HEK293 (cell line): ENCODE measurements around the gene KLHL35.

ENCODE experiments used
- CTCF ChIA-PET: fragments of 350-600 bp; formaldehyde crosslinking; extraction: SDS; loops from one replicate; lab custom pipeline; 2021; ENCODE audit warnings: antibody characterized with exemption; lab: Yijun Ruan, JAX
- POLR2A ChIA-PET: fragments of 300-600 bp; formaldehyde crosslinking; extraction: SDS; loops from one replicate; lab custom pipeline; 2020; ENCODE audit warnings: antibody characterized with exemption, inconsistent platforms; lab: Yijun Ruan, JAX
- H3K27ac ChIP-seq: fragments of 200-500 bp; sonication (Bioruptor generic); 2 replicates; pipeline ENCODE4 v1.5.1; 2014; ENCODE audit warnings: low read depth, low read length, control low read depth, inconsistent platforms; ENCODE audit errors: extremely low read depth
- H3K36me3 ChIP-seq, 2 experiments: fragments of 200-500 bp in 1 of 2; sonication (Bioruptor generic) in 1 of 2; 1 replicate in 1 of 2; 2 replicates in 1 of 2; pipeline ENCODE4 v1.5.1; 2014 to 2017; ENCODE audit warnings: inconsistent platforms in 2 of 2, low read length in 2 of 2; ENCODE audit not compliant: control insufficient read depth in 2 of 2, insufficient read depth in 1 of 2
- H3K4me1 ChIP-seq: fragments of 200-500 bp; sonication (Bioruptor generic); 2 replicates; pipeline ENCODE4 v1.5.1; 2014; ENCODE audit warnings: mild to moderate bottlenecking, low read length, inconsistent platforms; ENCODE audit not compliant: control insufficient read depth, insufficient read depth
- H3K4me3 ChIP-seq: 2 replicates; pipeline ENCODE4 v1.5.1; 2011; ENCODE audit warnings: low read depth, mild to moderate bottlenecking, control low read depth, low read length, moderate library complexity
- H3K9me3 ChIP-seq: fragments of 200-500 bp; sonication (Bioruptor generic); 2 replicates; pipeline ENCODE4 v1.5.1; 2014; ENCODE audit warnings: low read depth, low read length, inconsistent platforms; ENCODE audit not compliant: control insufficient read depth, insufficient read depth
- HOXA7 ChIP-seq: sonication (generic); formaldehyde crosslinking; IDR thresholded peaks from 2 replicates; pipeline ENCODE4 v1.8.1; 2022; ENCODE audit warnings: missing genetic modification reagents, borderline replicate concordance
- KLF8 ChIP-seq: fragments of 450-650 bp; formaldehyde crosslinking; IDR thresholded peaks from 2 replicates; pipeline ENCODE4 v1.5.1; 2016; ENCODE audit warnings: missing biosample characterization, missing genetic modification characterization
- SP3 ChIP-seq: fragments of 450-650 bp; formaldehyde crosslinking; IDR thresholded peaks from 2 replicates; pipeline ENCODE4 v1.5.1; 2016; ENCODE audit warnings: missing biosample characterization, missing genetic modification characterization
- ZBTB17 ChIP-seq: fragments of 450-650 bp; formaldehyde crosslinking; IDR thresholded peaks from 2 replicates; pipeline ENCODE4 v1.5.1; 2016; ENCODE audit warnings: missing biosample characterization, missing genetic modification characterization
- ZNF157 ChIP-seq: fragments of 450-650 bp; formaldehyde crosslinking; IDR thresholded peaks from 2 replicates; pipeline ENCODE4 v1.5.1; 2016; ENCODE audit warnings: missing biosample characterization, missing genetic modification characterization
- ZNF292 ChIP-seq: fragments of 450-650 bp; formaldehyde crosslinking; IDR thresholded peaks from 2 replicates; pipeline ENCODE4 v1.5.1; 2016; ENCODE audit warnings: low read depth, missing biosample characterization, missing genetic modification characterization, borderline replicate concordance
- ZNF585B ChIP-seq: fragments of 450-650 bp; formaldehyde crosslinking; IDR thresholded peaks from 2 replicates; pipeline ENCODE4 v1.5.1; 2016; ENCODE audit warnings: missing biosample characterization, missing genetic modification characterization
- ZNF768 ChIP-seq: fragments of 450-650 bp; formaldehyde crosslinking; IDR thresholded peaks from 2 replicates; pipeline ENCODE4 v1.5.1; 2018; ENCODE audit warnings: missing biosample characterization, mild to moderate bottlenecking, missing genetic modification characterization
- TF ChIP-seq, protein P1 (sequence below): fragments of 450-650 bp; formaldehyde crosslinking; IDR thresholded peaks from 2 replicates; pipeline ENCODE4 v1.5.1; 2016; ENCODE audit warnings: missing biosample characterization, missing genetic modification characterization
- TF ChIP-seq, protein P2 (sequence below): fragments of 450-650 bp; formaldehyde crosslinking; IDR thresholded peaks from 2 replicates; pipeline ENCODE4 v1.5.1; 2016; ENCODE audit warnings: missing biosample characterization, missing genetic modification characterization
- TF ChIP-seq, protein P3 (sequence below): fragments of 450-650 bp; formaldehyde crosslinking; IDR thresholded peaks from 2 replicates; pipeline ENCODE4 v1.5.1; 2016; ENCODE audit warnings: missing biosample characterization, missing genetic modification characterization

The KLHL35 gene

DNA sequence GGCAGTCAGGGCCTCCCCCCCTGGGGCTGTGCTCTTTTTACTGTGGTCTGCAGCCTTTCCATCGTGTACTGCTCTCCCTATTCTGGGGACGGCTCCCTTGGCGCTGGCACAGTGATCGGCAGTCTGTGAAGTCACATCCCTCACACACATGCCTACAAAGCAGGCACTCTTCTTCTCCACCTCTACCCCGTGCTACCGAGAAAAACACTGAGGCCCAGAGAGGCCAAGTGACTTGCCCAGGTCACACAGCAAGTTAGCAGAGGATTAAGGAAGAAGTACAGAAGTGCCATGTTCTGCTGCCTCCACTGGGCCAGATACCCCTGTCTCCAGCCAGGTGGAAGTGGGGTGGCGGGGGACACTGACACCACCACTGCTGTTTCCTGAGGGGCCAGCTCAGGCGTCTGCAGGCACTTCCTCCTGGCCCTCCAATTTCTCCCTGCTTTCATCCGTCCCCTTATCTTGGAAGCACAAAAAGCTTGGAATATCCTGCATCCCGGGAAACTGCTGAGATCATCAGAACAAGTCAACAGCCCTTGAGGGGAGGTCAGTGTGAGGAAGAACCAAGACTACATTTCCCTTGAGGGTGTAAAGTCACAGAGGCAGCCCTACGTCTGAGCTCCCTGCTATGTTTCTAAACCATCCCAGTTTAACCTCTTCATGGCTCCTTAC, 30.2 kb upstream of the KLHL35 start:
- CTCF ChIA-PET: interaction anchor here (1.4 to 3.1 kb wide), 2 partner anchors 12 kb away, joined by 3 to 12 read pairs; no protein-coding TSS in a partner anchor
- TF ChIP-seq ZNF768: peak; percentile 67
- TF ChIP-seq ZNF585B: no peak
- TF ChIP-seq, all 188 proteins: peak for 1
- POLR2A ChIA-PET: no interaction called here
- Histone ChIP-seq H3K9me3 (no peaks in the 10 kb centered on the region), H3K27ac (no peak overlapping the region), H3K4me3 (no peak overlapping the region), H3K36me3 (no peaks in the 10 kb centered on the region), H3K4me1 (no peaks in the 10 kb centered on the region)

DNA sequence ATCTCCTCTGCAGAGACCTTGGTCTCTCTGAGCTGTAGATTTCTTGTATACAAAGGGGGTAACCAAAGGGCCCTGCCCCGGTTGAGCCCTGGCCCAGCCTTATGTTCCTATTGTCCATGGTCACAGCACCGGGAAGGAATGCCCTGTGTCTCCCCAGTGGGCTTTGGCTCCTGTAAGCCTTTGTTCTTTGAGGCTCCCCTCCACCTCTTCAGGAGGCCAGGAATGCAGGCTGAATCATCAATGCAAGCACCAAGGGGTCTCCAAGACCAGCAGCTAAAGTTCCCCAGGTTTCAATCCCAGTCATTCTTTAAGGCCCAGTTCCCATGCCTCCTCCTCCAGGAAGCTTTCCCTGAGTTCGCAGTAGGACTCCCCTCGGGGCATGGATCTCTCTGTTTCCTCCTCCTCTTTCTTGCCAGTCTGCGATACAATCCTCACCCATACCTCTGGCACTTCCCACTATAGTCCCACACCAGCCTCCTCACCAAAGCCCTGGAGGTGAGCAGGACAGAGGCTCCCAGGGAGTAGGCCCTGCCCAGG, 29.2 kb upstream of the KLHL35 start:
- TF ChIP-seq HOXA7 (no peak), ZBTB17 (tag by site-specific recombination) (no peak), SP3 (tag by site-specific recombination) (no peak), ZNF292 (tag by site-specific recombination) (no peak)
- TF ChIP-seq, protein P1, sequence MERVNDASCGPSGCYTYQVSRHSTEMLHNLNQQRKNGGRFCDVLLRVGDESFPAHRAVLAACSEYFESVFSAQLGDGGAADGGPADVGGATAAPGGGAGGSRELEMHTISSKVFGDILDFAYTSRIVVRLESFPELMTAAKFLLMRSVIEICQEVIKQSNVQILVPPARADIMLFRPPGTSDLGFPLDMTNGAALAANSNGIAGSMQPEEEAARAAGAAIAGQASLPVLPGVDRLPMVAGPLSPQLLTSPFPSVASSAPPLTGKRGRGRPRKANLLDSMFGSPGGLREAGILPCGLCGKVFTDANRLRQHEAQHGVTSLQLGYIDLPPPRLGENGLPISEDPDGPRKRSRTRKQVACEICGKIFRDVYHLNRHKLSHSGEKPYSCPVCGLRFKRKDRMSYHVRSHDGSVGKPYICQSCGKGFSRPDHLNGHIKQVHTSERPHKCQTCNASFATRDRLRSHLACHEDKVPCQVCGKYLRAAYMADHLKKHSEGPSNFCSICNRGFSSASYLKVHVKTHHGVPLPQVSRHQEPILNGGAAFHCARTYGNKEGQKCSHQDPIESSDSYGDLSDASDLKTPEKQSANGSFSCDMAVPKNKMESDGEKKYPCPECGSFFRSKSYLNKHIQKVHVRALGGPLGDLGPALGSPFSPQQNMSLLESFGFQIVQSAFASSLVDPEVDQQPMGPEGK (tag by site-specific recombination): no peak
- TF ChIP-seq, protein P2, sequence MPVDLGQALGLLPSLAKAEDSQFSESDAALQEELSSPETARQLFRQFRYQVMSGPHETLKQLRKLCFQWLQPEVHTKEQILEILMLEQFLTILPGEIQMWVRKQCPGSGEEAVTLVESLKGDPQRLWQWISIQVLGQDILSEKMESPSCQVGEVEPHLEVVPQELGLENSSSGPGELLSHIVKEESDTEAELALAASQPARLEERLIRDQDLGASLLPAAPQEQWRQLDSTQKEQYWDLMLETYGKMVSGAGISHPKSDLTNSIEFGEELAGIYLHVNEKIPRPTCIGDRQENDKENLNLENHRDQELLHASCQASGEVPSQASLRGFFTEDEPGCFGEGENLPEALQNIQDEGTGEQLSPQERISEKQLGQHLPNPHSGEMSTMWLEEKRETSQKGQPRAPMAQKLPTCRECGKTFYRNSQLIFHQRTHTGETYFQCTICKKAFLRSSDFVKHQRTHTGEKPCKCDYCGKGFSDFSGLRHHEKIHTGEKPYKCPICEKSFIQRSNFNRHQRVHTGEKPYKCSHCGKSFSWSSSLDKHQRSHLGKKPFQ: no peak
- TF ChIP-seq, protein P3, sequence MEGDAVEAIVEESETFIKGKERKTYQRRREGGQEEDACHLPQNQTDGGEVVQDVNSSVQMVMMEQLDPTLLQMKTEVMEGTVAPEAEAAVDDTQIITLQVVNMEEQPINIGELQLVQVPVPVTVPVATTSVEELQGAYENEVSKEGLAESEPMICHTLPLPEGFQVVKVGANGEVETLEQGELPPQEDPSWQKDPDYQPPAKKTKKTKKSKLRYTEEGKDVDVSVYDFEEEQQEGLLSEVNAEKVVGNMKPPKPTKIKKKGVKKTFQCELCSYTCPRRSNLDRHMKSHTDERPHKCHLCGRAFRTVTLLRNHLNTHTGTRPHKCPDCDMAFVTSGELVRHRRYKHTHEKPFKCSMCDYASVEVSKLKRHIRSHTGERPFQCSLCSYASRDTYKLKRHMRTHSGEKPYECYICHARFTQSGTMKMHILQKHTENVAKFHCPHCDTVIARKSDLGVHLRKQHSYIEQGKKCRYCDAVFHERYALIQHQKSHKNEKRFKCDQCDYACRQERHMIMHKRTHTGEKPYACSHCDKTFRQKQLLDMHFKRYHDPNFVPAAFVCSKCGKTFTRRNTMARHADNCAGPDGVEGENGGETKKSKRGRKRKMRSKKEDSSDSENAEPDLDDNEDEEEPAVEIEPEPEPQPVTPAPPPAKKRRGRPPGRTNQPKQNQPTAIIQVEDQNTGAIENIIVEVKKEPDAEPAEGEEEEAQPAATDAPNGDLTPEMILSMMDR (tag by site-specific recombination): no peak
- POLR2A ChIA-PET: no interaction called here
- Histone ChIP-seq H3K4me1 (no peaks in the 10 kb centered on the region), H3K4me3 (no peak overlapping the region), H3K9me3 (no peaks in the 10 kb centered on the region), H3K27ac (no peak overlapping the region), H3K36me3 (no peaks in the 10 kb centered on the region)
- CTCF ChIA-PET: interaction anchor here (2.3 to 3.1 kb wide), 2 partner anchors 11 to 69 kb away, joined by 7 to 12 read pairs; no protein-coding TSS in a partner anchor

DNA sequence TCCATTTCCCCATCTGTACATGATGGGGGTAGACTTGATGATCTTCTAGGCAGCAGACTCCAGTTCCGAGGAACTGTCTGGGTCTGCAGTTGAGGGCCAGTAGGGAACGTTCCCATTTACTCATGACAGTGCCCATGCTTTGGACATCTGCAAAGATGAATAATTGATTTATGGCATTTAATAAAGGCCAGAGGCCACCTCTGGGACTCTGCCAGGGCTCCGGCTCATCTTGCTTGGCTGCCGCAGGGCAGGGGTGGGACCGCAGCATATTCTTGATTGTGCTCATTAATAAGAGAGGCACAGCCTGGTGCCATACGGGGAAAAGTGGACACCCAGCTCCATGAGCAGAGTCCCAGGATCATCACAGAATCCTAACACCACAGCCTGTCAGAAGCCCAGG, 28.1 kb upstream of the KLHL35 start:
- H3K27ac ChIP-seq: no peak overlapping the region
- ChIA-PET POLR2A (no interaction called here), CTCF (interaction anchor here (1.0 to 3.1 kb wide), 5 partner anchors 8 to 70 kb away, joined by 3 to 12 read pairs (median 5); partner anchors contain the start of gene GDPD5)
- no peak overlapping the region for H3K4me3 ChIP-seq
- no peak for TF ChIP-seq SP3 (tag by site-specific recombination)
- H3K36me3 ChIP-seq: no peaks in the 10 kb centered on the region
- no peaks in the 10 kb centered on the region for H3K4me1 ChIP-seq
- H3K9me3 ChIP-seq: no peaks in the 10 kb centered on the region

DNA sequence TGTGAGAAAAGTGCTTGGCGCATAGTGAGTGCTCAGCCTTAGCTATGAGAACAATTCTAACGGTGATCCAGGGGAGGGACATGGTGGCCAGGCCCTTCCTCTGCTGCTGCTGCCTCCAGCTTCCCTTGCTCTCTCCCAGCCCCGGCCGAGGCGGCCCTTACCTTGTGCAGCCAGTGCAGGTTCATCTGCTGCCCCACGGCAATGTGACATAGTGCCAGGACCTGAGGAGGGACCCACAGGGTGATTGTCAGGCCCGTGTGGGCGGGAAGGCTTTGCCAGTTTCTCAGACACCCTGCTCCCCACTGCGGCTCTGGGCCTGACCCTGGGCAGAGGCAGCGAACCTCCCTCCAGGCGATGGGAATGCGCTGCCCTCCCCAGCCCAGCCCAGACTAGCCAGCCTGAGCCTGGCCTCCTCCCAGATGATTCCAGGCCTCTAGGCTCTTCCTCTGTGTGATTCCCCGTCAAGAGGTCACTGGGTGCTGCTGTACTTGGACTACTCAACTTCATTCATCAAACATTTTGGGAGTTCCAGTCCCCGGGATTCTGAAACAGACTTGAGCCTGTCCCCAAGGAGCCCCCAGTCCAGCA, 23.7 kb upstream of the KLHL35 start:
- H3K4me1 ChIP-seq: no peaks in the 10 kb centered on the region
- no peak overlapping the region for H3K4me3 ChIP-seq
- ChIA-PET POLR2A (no interaction called here), CTCF (interaction anchor here (3.6 to 3.8 kb wide), 2 partner anchors 11 to 75 kb away, joined by 17 to 29 read pairs; no protein-coding TSS in a partner anchor)
- no peak overlapping the region for H3K27ac ChIP-seq
- no peaks in the 10 kb centered on the region for H3K36me3 ChIP-seq
- TF ChIP-seq KLF8 (tag by site-specific recombination): no peak
- no peak for TF ChIP-seq ZNF157 (tag by site-specific recombination)
- H3K9me3 ChIP-seq: no peaks in the 10 kb centered on the region
